BJ (cell line): ENCODE results near the gene JCAD. TPM values are rescaled to one million over a fixed set of nuclear protein-coding genes. Genes with fewer than 3 reads are reported as not detected.

Source experiments
- CTCF ChIA-PET: fragments of 350-600 bp; formaldehyde crosslinking; extraction: SDS; loops from one replicate; lab custom pipeline; 2021; ENCODE audit warnings: antibody characterized with exemption, inconsistent platforms; lab: Yijun Ruan, JAX
- POLR2A ChIA-PET: fragments of 300-600 bp; sonication (Branson Sonifier 250); formaldehyde crosslinking; extraction: SDS; loops from one replicate; lab custom pipeline; 2021; ENCODE audit warnings: antibody characterized with exemption; lab: Charles Lee
- DNase-seq: peaks from one replicate; pipeline ENCODE4 v3.0.0-alpha.2; 2011; ENCODE audit warnings: low read depth
- H3K27me3 ChIP-seq: 2 replicates; pipeline ENCODE4 v1.6.0; 2011; ENCODE audit warnings: low read length; ENCODE audit not compliant: control insufficient read depth, insufficient read depth
- H3K36me3 ChIP-seq: 2 replicates; pipeline ENCODE4 v1.5.1; 2011; ENCODE audit warnings: low read length; ENCODE audit not compliant: control insufficient read depth, insufficient read depth
- H3K4me3 ChIP-seq: 2 replicates; pipeline ENCODE4 v1.5.1; 2011; ENCODE audit warnings: low read depth, mild to moderate bottlenecking, control low read depth, low read length
- polyA plus RNA-seq: library from polyadenylated mRNA; depleted of rRNA; stranded (reverse); fragments of >200 nt; gene quantifications from 2 replicates; pipeline ENCODE4 v1.2.3, GENCODE V29; 2011
- TF ChIP-seq, protein P1 (sequence below): IDR thresholded peaks from 2 replicates; pipeline ENCODE4 v1.5.1; 2011; ENCODE audit warnings: low read depth, mild to moderate bottlenecking, control low read depth, inconsistent platforms, low read length, moderate library complexity; ENCODE audit not compliant: insufficient read depth

JCAD gene
- polyA plus RNA-seq, 1 experiment: 13.9 TPM

DNA sequence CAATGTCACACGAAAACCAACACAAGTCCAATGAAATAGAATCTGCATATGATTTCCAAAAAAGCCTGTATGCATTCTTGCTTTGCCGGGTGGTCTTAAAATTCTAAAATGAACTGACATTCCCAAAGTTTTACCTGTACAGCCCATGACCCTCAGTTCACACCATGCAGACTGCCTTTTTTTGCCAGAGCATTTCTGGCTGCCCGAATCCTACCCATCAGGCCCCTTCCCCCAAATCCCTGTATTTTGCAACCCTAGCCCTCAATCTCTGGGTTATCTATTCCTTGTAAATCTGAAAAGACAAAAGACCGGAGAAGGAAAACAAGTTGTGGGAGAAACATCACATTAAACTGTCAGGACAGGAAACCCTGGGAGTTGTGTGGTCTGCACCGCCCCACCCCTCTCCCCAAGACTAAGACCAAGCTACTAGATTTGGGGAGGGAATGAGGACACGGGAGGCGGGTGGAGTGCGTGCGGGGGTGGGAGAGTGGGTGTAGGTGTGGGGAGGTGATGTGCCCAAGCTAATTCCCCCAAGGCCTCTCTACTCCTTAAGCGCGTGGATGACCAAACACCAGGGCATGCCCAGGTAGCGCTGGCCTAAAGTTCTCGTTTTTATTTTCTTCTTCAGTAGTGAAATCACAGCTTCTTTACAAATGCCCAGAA is 1.4 kb downstream of the JCAD start:
- H3K4me3 ChIP-seq: peak overlapping the region; percentile 76
- H3K27me3 ChIP-seq: no peaks in the 10 kb centered on the region
- TF ChIP-seq, protein P1, sequence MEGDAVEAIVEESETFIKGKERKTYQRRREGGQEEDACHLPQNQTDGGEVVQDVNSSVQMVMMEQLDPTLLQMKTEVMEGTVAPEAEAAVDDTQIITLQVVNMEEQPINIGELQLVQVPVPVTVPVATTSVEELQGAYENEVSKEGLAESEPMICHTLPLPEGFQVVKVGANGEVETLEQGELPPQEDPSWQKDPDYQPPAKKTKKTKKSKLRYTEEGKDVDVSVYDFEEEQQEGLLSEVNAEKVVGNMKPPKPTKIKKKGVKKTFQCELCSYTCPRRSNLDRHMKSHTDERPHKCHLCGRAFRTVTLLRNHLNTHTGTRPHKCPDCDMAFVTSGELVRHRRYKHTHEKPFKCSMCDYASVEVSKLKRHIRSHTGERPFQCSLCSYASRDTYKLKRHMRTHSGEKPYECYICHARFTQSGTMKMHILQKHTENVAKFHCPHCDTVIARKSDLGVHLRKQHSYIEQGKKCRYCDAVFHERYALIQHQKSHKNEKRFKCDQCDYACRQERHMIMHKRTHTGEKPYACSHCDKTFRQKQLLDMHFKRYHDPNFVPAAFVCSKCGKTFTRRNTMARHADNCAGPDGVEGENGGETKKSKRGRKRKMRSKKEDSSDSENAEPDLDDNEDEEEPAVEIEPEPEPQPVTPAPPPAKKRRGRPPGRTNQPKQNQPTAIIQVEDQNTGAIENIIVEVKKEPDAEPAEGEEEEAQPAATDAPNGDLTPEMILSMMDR: no peak
- ChIA-PET CTCF (interaction anchor here (0.9 to 1.8 kb wide), 3 partner anchors 58 to 183 kb away, joined by 3 to 4 read pairs (median 4); no protein-coding TSS in a partner anchor), POLR2A (interaction anchor here (0.6 kb wide), 1 partner anchor 1093 kb away, joined by 3 read pairs; no protein-coding TSS in a partner anchor)
- no peak for DNase-seq
- no peaks in the 10 kb centered on the region for H3K36me3 ChIP-seq

DNA sequence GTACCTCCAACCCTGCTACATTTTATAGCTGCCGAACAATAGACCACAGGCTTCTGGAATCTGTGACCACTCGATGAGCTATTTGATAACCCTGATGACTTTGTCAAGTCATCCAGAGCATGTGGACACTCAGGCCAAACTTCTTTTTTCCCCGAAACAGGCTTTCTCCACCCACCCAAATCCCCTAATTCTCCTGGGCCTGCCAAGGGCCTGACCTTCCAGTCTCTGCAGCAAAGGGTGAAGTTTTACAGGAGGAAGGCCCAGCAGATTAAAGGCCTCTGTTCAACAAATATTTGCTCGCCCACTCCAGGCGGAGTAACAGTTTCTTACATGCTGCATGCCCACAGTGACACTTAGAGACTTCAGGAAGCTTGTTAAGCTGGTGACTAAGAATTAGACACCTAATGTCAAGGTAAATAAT is 2.0 kb downstream of the JCAD start:
- H3K27me3 ChIP-seq: no peaks in the 10 kb centered on the region
- TF ChIP-seq, protein P1: no peak
- ChIA-PET POLR2A (interaction anchor here (0.6 kb wide), 2 partner anchors 192 to 1092 kb away, joined by 3 to 20 read pairs; no protein-coding TSS in a partner anchor), CTCF (interaction anchor here (0.9 kb wide), 1 partner anchor 184 kb away, joined by 3 read pairs; no protein-coding TSS in a partner anchor)
- no peaks in the 10 kb centered on the region for H3K36me3 ChIP-seq
- no peak for DNase-seq
- no peak overlapping the region for H3K4me3 ChIP-seq

DNA sequence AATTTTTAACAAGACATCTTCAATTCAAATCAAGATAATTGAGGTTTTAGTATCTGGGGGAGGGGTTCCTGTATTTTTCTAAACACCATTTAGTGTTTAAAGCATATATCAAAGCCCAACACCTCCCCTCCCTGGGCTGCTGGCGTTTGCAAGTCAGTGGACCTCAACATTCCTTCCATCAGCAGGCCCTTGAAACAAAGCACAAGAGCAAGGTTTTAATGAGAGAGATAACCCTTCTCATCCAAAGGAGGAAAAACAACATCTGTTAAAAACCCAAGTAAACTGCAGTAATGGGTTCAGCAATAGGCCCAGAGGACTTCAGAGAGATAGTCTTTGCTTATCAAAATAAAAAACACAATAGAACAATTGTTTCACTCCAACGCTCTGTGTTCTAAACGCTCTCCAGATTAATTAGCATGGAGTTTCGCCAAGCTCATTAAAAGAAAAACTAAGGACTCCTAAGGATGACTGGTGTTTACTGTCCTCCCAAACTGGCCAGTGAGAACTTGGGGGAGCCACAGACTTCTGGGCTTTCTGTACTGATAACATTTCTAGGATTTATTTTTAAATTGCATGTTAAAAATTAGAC is 2.5 kb downstream of the JCAD start:
- Histone ChIP-seq H3K36me3 (no peaks in the 10 kb centered on the region), H3K4me3 (no peak overlapping the region), H3K27me3 (no peaks in the 10 kb centered on the region)
- TF ChIP-seq, protein P1: no peak
- DNase-seq: no peak
- CTCF ChIA-PET: no interaction called here
- POLR2A ChIA-PET: interaction anchor here (0.6 kb wide), 2 partner anchors 192 to 1092 kb away, joined by 3 to 20 read pairs; no protein-coding TSS in a partner anchor

DNA sequence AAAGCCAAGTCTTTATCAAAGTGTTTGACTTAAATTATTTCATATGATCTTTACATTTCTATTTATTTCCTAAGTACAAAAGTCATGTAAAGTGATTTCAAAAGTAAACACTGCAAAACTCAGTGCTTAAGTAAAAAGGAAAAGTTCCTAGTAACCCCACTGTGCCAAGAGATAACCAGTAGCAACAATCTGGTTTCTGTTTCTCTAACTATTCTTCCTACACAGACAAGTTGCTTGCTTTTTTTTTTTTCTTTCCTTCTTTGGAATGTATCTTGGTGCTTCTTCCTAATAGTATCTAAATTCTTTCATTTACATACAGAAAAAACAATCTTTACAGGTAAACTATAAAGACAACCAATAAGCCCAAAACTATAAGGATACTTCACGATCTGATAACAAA is 3.1 kb downstream of the JCAD start:
- DNase-seq: no peak
- ChIA-PET CTCF (no interaction called here), POLR2A (no interaction called here)
- Histone ChIP-seq H3K4me3 (no peak overlapping the region), H3K27me3 (no peaks in the 10 kb centered on the region), H3K36me3 (no peaks in the 10 kb centered on the region)
- TF ChIP-seq, protein P1: no peak

DNA sequence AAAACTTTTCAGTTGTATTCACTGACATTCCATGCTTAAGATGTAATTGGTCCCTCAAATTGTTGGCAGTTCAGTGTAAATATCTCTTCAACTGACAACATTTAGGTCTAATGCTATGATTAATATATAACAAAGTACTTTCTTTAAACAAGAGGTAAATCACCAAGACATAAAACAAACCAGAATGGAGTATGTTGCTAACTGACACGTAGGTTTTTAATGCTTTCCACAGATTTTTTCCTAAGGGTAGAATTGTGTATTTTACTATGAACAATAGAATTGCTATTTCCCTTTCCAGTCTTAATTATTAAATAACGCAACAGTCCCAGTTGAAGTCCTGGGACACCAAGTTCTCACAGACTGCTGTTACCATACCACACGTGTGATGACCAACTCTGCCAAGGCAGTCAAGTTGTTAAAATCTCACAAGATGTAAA is 4.1 kb downstream of the JCAD start:
- CTCF ChIA-PET: no interaction called here
- peak; percentile 51 for DNase-seq
- Histone ChIP-seq H3K36me3 (no peaks in the 10 kb centered on the region), H3K27me3 (no peaks in the 10 kb centered on the region), H3K4me3 (no peak overlapping the region)
- POLR2A ChIA-PET: no interaction called here
- TF ChIP-seq, protein P1: no peak
